HCT116 (cell line): ENCODE measurements around the gene NR4A1.

Experiments used
- CTCF ChIP-seq, 3 experiments: fragments of 200-600 bp in 1 of 3; sonication (generic) in 1 of 3; IDR thresholded peaks in 2 of 3; conservative IDR thresholded peaks in 1 of 3; 2 replicates each; pipeline ENCODE4 v1.5.1; 2012 to 2017; ENCODE audit warnings: low read depth in 2 of 3, low read length in 2 of 3, antibody characterized with exemption in 1 of 3, borderline replicate concordance in 1 of 3, control low read depth in 1 of 3, mild to moderate bottlenecking in 1 of 3, mixed read lengths in 1 of 3, mixed run types in 1 of 3, moderate library complexity in 1 of 3; ENCODE audit not compliant: insufficient read depth in 1 of 3
- ELF1 ChIP-seq: IDR thresholded peaks from 2 replicates; pipeline ENCODE4 v1.6.1; 2012; ENCODE audit warnings: low read depth, borderline replicate concordance
- EZH2phosphoT487 ChIP-seq: fragments of 200-600 bp; IDR thresholded peaks from 2 replicates; pipeline ENCODE4 v1.6.1; 2018; ENCODE audit warnings: antibody characterized with exemption, borderline replicate concordance
- POLR2AphosphoS5 ChIP-seq: IDR thresholded peaks from 2 replicates; pipeline ENCODE4 v1.6.1; 2011; ENCODE audit warnings: mild to moderate bottlenecking, low read depth, low read length, moderate library complexity

GRCh38 chr12:52010692-52011601, 40.3 kb upstream of the NR4A1 start:
- TF ChIP-seq POLR2AphosphoS5 (no peak), CTCF (IDR thresholded peaks at IDR 0.05 in 2 of 3, conservative IDR thresholded peaks at IDR 0.05 in 1 of 3; ENCODE audit: borderline replicate concordance in 1 of 3, insufficient read depth in 1 of 3, low read depth in 2 of 3, low read length in 2 of 3) (no peak), ELF1 (no peak), EZH2phosphoT487 (no peak)
